Measurements from ENCODE around the gene CHMP5. TPM values are rescaled to one million over a fixed set of nuclear protein-coding genes. Genes with fewer than 3 reads are reported as not detected.
"Not testable (repeated sequence)": the region's sequence is repeated elsewhere in the genome, so short reads cannot be mapped to it uniquely, and the experiment has no call there.

The CHMP5 gene
- total RNA-seq, 1 experiment from 2014 or later, result 164 TPM

- DNase-seq (ENCODE audit: low spot score), result no peak
Measured at GRCh38 chr9:33315371-33315770, 50.5 kb downstream of the CHMP5 start.

DNA sequence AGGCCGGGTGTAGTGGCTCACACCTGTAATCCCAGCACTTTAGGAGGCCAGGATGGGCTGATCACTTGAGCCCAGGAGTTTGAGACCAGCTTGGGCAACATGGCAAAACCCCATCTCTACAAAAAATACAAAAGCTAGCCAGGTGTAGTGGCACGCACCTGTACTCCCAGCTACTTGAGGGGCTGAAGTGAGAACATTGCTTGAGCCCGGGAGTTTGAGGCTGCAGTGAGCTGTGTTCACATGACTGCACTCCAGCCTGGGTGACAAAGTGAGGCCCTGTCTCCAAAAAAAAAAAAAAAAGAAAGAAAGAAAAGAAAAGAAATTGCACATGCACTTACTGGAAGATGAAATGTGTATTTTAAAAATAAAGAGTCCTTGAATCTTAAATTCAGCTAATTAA, 52.3 kb downstream of the CHMP5 start:
- DNase-seq (ENCODE audit: low spot score), result not testable (repeated sequence)

GRCh38 chr9:33318225-33318624, 53.4 kb downstream of the CHMP5 start:
- DNase-seq (ENCODE audit: low spot score), result no peak

GRCh38 chr9:33318781-33319180, 53.9 kb downstream of the CHMP5 start:
- no peak for DNase-seq (ENCODE audit: low spot score)

DNA sequence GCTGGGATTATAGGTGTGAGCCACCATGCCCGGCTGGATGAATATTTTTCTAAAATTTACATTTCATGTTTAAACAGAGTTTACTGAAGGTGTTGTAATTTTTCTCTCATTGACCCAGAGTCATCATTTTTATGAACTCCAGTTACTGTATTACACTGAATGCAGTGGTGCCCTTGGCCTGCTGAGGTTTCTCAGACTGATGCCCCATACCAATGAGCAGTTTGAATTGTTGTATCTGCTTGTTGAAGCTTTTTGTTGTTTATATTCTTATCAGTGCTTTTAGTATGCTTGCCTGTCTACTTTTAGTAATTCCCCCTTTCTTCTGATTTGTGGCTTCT, 55.4 kb downstream of the CHMP5 start:
- no peak for DNase-seq (ENCODE audit: low spot score)

- peak; percentile 92 for DNase-seq (ENCODE audit: low spot score)
Measured at GRCh38 chr9:33320568-33321261, 55.9 kb downstream of the CHMP5 start.

- DNase-seq (ENCODE audit: low spot score), result peak; percentile 98
Measured at GRCh38 chr9:33329117-33329563, 64.3 kb downstream of the CHMP5 start.

- no peak for DNase-seq (ENCODE audit: low spot score)
Measured at GRCh38 chr9:33329979-33330378, 65.1 kb downstream of the CHMP5 start.

DNA sequence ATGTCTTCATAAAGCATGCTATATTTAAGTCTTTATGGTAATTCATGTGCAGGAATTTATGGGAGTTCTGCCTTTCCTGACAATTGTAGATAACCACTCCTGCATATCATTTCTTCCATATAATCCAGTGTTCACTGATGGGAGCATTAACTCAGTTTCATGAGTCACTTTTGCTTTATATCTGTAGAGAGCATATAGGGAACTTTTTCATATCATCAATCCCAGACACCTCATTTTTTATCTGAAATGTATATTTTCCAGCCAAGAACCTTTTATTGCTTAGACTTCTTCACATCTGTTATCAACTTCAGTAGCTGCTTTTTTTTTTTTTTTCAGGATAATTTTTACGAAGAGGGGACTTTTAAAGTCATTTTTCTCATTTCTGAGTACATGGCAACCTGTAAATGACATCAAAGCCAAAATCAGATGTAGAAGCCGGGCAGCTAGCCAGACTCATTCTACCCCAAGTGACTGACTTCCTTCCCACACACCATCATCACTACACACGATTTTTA, 66.6 kb downstream of the CHMP5 start:
- no peak for DNase-seq (ENCODE audit: low spot score)

Other genes with a start within 250 kb of the CHMP5 start
- 158 and 253 TPM in 2 replicates for gene DNAJA1, start 239.8 kb upstream of the CHMP5 start, total RNA-seq (2014; rRNA removed; shearing (Covaris generic))
- gene SMU1, start 188.4 kb upstream of the CHMP5 start, total RNA-seq (2014; rRNA removed; shearing (Covaris generic)), result 31.8 and 32.0 TPM in 2 replicates
- 33.5 and 34.5 TPM in 2 replicates for gene B4GALT1, start 97.7 kb upstream of the CHMP5 start, total RNA-seq (2014; rRNA removed; shearing (Covaris generic))
- 4.5 TPM in 1 of 2 replicates, not detected in the other for gene SPINK4, start 24.9 kb upstream of the CHMP5 start, total RNA-seq (2014; rRNA removed; shearing (Covaris generic))
- gene BAG1, start 341 bp upstream of the CHMP5 start, total RNA-seq (2014; rRNA removed; shearing (Covaris generic)), result 58.8 and 67.4 TPM in 2 replicates
- gene NFX1, start 25.5 kb downstream of the CHMP5 start, total RNA-seq (2014; rRNA removed; shearing (Covaris generic)), result 15.2 and 19.8 TPM in 2 replicates
- 0.97 TPM in 1 of 2 replicates, not detected in the other for gene AQP7, start 137.5 kb downstream of the CHMP5 start, total RNA-seq (2014; rRNA removed; shearing (Covaris generic))
- gene AQP3, start 182.5 kb downstream of the CHMP5 start, total RNA-seq (2014; rRNA removed; shearing (Covaris generic)), result 15.9 and 18.3 TPM in 2 replicates
- gene NOL6, start 208.9 kb downstream of the CHMP5 start, total RNA-seq (2014; rRNA removed; shearing (Covaris generic)), result 23.4 and 30.1 TPM in 2 replicates

All from H4 (cell line).